Activated CD8-positive, alpha-beta memory T cell treated with anti-CD3 and anti-CD28 coated beads for 36 hours (primary cell): ENCODE measurements around the gene COL5A2. TPM values are rescaled to one million over a fixed set of nuclear protein-coding genes. Genes with fewer than 3 reads are reported as not detected.

Experiments
- CTCF ChIA-PET: fragments of 350-600 bp; sonication (Branson Sonifier 250); formaldehyde crosslinking; loops from one replicate; lab custom pipeline; 2021; ENCODE audit warnings: antibody characterized with exemption; lab: Charles Lee
- POLR2A ChIA-PET: fragments of 350-600 bp; sonication (Branson Sonifier 250); formaldehyde crosslinking; loops from one replicate; lab custom pipeline; 2021; ENCODE audit warnings: antibody characterized with exemption; lab: Charles Lee
- total RNA-seq, 2 experiments: library from RNA; stranded (reverse); gene quantifications; one replicate each; pipeline ENCODE4 v1.2.3, GENCODE V29; 2021

COL5A2 gene
- total RNA-seq, 2 experiments from 2014 or later = 1.4 to 1.5 TPM

- POLR2A ChIA-PET = no interaction called here
- CTCF ChIA-PET = no interaction called here
Observed at GRCh38 chr2:189076120-189076519, 103.4 kb downstream of the COL5A2 start.

GRCh38 chr2:189074506-189074905 is 105.1 kb downstream of the COL5A2 start:
- POLR2A ChIA-PET = no interaction called here
- CTCF ChIA-PET = no interaction called here

GRCh38 chr2:189072036-189072435 is 107.5 kb downstream of the COL5A2 start:
- POLR2A ChIA-PET = no interaction called here

GRCh38 chr2:189069855-189070619 is 109.5 kb downstream of the COL5A2 start:
- CTCF ChIA-PET = no interaction called here
- POLR2A ChIA-PET = no interaction called here

More at GRCh38 chr2:189072036-189072435, 107.5 kb downstream of the COL5A2 start:
- CTCF ChIA-PET = no interaction called here

GRCh38 chr2:189066037-189066436 is 113.5 kb downstream of the COL5A2 start:
- ChIA-PET CTCF (no interaction called here), POLR2A (no interaction called here)

- ChIA-PET POLR2A (no interaction called here), CTCF (no interaction called here)
Observed at GRCh38 chr2:189060096-189060642, 119.4 kb downstream of the COL5A2 start.

- CTCF ChIA-PET = no interaction called here
- POLR2A ChIA-PET = no interaction called here
Observed at GRCh38 chr2:189057316-189057715, 122.2 kb downstream of the COL5A2 start.

- CTCF ChIA-PET = no interaction called here
- POLR2A ChIA-PET = no interaction called here
Observed at GRCh38 chr2:189056200-189057106, 123.1 kb downstream of the COL5A2 start.

GRCh38 chr2:189050165-189050712 is 129.3 kb downstream of the COL5A2 start:
- POLR2A ChIA-PET = no interaction called here
- CTCF ChIA-PET = no interaction called here

GRCh38 chr2:189049709-189050164 is 129.8 kb downstream of the COL5A2 start:
- POLR2A ChIA-PET = interaction anchor here (0.7 kb wide), 1 partner anchor 11 kb away, joined by 3 read pairs; no protein-coding TSS in a partner anchor
- CTCF ChIA-PET = no interaction called here

- CTCF ChIA-PET = no interaction called here
- POLR2A ChIA-PET = no interaction called here
Observed at GRCh38 chr2:189048189-189048588, 131.4 kb downstream of the COL5A2 start.

GRCh38 chr2:189047171-189047888 is 132.2 kb downstream of the COL5A2 start:
- POLR2A ChIA-PET = no interaction called here
- CTCF ChIA-PET = no interaction called here

- POLR2A ChIA-PET = interaction anchor here (0.6 kb wide), 1 partner anchor 431 kb away, joined by 3 read pairs; no protein-coding TSS in a partner anchor
Observed at GRCh38 chr2:189046320-189046719, 133.2 kb downstream of the COL5A2 start.

GRCh38 chr2:189045836-189046235 is 133.7 kb downstream of the COL5A2 start:
- POLR2A ChIA-PET = no interaction called here
- CTCF ChIA-PET = interaction anchor here (0.6 kb wide), 1 partner anchor 202 kb away, joined by 3 read pairs; no protein-coding TSS in a partner anchor

More at GRCh38 chr2:189046320-189046719, 133.2 kb downstream of the COL5A2 start:
- CTCF ChIA-PET = no interaction called here

GRCh38 chr2:189037518-189037917 is 142.0 kb downstream of the COL5A2 start:
- CTCF ChIA-PET = no interaction called here

GRCh38 chr2:189024901-189025618 is 154.5 kb downstream of the COL5A2 start:
- ChIA-PET CTCF (no interaction called here), POLR2A (no interaction called here)

More at GRCh38 chr2:189037518-189037917, 142.0 kb downstream of the COL5A2 start:
- POLR2A ChIA-PET = no interaction called here

GRCh38 chr2:189022492-189022891 is 157.1 kb downstream of the COL5A2 start:
- ChIA-PET CTCF (no interaction called here), POLR2A (no interaction called here)

GRCh38 chr2:189022053-189022481 is 157.5 kb downstream of the COL5A2 start:
- ChIA-PET POLR2A (no interaction called here), CTCF (no interaction called here)
